Ishikawa (cell line): ENCODE measurements around the gene CDKN1A.

Experiments used
- CREB1 ChIP-seq: IDR thresholded peaks from 2 replicates; pipeline ENCODE4 v1.6.1; 2012; ENCODE audit warnings: low read depth
- EP300 ChIP-seq: IDR thresholded peaks from 2 replicates; pipeline ENCODE4 v1.6.1; 2012; ENCODE audit warnings: borderline replicate concordance
- REST ChIP-seq: IDR thresholded peaks from 2 replicates; pipeline ENCODE4 v1.6.1; 2012; ENCODE audit warnings: low read depth, mild to moderate bottlenecking
- TEAD4 ChIP-seq: IDR thresholded peaks from 2 replicates; pipeline ENCODE4 v1.6.1; 2012
- USF1 ChIP-seq: IDR thresholded peaks from 2 replicates; pipeline ENCODE4 v1.6.1; 2012
- YY1 ChIP-seq: IDR thresholded peaks from 2 replicates; pipeline ENCODE4 v1.6.1; 2012; ENCODE audit warnings: low read depth
- TF ChIP-seq, protein P1 (sequence below): IDR thresholded peaks from 2 replicates; pipeline ENCODE4 v1.6.1; 2012

DNA sequence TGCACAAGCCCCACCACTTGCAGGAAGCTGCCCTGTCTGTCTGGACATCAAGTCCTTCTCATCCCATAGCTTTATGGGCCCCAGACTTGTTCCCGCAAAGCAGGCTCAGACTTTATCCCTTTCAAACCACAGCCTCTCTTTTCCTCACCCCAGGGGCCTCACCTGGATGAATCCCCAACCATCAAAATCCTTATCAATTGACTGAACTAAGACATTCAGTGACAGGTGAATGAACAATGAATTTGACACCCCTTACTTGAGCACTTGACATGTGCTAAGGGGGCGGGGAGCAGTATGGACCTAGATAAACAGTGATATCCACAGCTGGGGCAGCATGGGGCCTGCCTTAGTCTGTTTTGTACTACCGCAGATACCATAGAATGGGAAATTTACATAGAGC lies 24.1 kb downstream of the CDKN1A start:
- no peak for TF ChIP-seq YY1
- no peak for TF ChIP-seq REST
- TF ChIP-seq, protein P1, sequence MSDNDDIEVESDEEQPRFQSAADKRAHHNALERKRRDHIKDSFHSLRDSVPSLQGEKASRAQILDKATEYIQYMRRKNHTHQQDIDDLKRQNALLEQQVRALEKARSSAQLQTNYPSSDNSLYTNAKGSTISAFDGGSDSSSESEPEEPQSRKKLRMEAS, result no peak
- no peak for TF ChIP-seq TEAD4
- no peak for TF ChIP-seq USF1
- TF ChIP-seq EP300, result no peak
- TF ChIP-seq CREB1, result no peak
